ENCODE data around the gene CAPN15. TPM values are rescaled to one million over a fixed set of nuclear protein-coding genes. Genes with fewer than 3 reads are reported as not detected.

The CAPN15 gene
- polyA plus RNA-seq, 1 donor, result 31.7 TPM

- DNase-seq, result no peak
These were observed 34.7 kb downstream of the CAPN15 start for GRCh38 chr16:561957-562938.

GRCh38 chr16:563072-563644, 35.6 kb downstream of the CAPN15 start:
- no peak for DNase-seq

GRCh38 chr16:564690-565418, 37.3 kb downstream of the CAPN15 start:
- DNase-seq, result no peak

GRCh38 chr16:565419-566330, 38.2 kb downstream of the CAPN15 start:
- DNase-seq, result no peak

GRCh38 chr16:566475-567372, 39.2 kb downstream of the CAPN15 start, which contains the start of gene NHLRC4:
Gene NHLRC4 (plus strand): TSS chr16:567005. CDS start chr16:568048, 1,043 bp downstream.
- peak; percentile 83 for DNase-seq

- no peak for DNase-seq
These were observed 40.1 kb downstream of the CAPN15 start for GRCh38 chr16:567373-568256.

- no peak for DNase-seq
These were observed 41.1 kb downstream of the CAPN15 start for GRCh38 chr16:568401-569258.

GRCh38 chr16:569445-570254, 42.1 kb downstream of the CAPN15 start, which contains the start of gene PIGQ:
Gene PIGQ (plus strand): TSS chr16:569968. CDS start chr16:574075, 4,107 bp downstream.
- peak; percentile 55 for DNase-seq

GRCh38 chr16:572865-573650, 45.5 kb downstream of the CAPN15 start:
- DNase-seq, result no peak

- DNase-seq, result no peak
These were observed 46.7 kb downstream of the CAPN15 start for GRCh38 chr16:574021-574760.

- no peak for DNase-seq
These were observed 48.1 kb downstream of the CAPN15 start for GRCh38 chr16:575354-576196.

- no peak for DNase-seq
These were observed 48.8 kb downstream of the CAPN15 start for GRCh38 chr16:576197-576822.

- DNase-seq, result no peak
These were observed 49.3 kb downstream of the CAPN15 start for GRCh38 chr16:576823-577201.

- no peak for DNase-seq
These were observed 50.3 kb downstream of the CAPN15 start for GRCh38 chr16:577796-578195.
